GM11168 (cell line): ENCODE data around the gene OLIG1.

ENCODE experiments used
- in situ Hi-C: fragments of 300-500 bp; cut with MboI; formaldehyde crosslinking; loops from one replicate; pipeline ENCODE4 v1.12.0; 2022; ENCODE audit warnings: low sequenced_read_pairs; ENCODE audit not compliant: unreplicated experiment

Gene OLIG1, protein sequence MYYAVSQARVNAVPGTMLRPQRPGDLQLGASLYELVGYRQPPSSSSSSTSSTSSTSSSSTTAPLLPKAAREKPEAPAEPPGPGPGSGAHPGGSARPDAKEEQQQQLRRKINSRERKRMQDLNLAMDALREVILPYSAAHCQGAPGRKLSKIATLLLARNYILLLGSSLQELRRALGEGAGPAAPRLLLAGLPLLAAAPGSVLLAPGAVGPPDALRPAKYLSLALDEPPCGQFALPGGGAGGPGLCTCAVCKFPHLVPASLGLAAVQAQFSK

DNA sequence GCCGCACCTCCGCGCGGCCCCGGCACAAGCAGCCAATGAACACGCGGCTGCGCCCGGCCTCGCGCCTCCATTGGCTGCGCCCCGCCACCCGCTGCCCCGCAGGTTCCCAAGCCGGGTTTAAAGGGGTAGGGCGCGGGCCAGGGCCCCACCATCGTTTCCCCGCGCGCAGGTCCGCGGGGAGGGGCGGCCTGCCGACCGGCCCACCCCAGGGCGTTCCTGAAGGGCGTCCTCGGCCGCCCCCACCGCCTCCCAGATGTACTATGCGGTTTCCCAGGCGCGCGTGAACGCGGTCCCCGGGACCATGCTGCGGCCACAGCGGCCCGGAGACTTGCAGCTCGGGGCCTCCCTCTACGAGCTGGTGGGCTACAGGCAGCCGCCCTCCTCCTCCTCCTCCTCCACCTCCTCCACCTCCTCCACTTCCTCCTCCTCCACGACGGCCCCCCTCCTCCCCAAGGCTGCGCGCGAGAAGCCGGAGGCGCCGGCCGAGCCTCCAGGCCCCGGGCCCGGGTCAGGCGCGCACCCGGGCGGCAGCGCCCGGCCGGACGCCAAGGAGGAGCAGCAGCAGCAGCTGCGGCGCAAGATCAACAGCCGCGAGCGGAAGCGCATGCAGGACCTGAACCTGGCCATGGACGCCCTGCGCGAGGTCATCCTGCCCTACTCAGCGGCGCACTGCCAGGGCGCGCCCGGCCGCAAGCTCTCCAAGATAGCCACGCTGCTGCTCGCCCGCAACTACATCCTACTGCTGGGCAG is at the start of gene OLIG1:
Gene OLIG1 (plus strand): TSS at position 148 of the 750 bp plus-strand sequence. CDS start 106 bp downstream, at position 254.
- in situ Hi-C loops, result no loop called here

DNA sequence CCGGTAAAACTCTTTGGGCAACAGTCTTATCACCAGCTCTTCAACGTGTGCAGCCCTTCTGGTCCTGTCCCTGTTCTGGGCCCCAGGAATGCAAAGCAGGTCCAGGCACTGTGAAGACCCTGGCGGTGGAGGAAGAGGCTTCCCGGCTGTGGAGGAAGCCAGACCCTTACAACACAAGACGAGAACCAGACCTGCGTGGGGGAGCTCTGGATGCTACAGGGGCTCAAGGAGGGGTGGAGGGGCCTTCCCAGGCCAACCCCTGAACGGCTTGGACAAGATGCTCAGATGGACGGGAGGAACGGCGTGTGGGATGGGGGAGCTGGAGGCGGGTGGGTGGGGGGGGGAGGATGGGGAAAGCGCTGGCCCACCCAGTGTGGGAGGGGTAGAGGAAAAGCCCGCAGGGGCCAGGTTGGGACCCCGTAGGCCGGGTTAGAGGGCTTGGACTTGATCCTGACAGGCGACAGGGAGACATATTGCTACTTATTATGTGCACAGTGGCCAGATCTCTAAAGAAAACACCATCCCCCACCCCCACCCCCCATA is 49.3 kb upstream of the OLIG1 start:
- in situ Hi-C loops, result no loop called here

DNA sequence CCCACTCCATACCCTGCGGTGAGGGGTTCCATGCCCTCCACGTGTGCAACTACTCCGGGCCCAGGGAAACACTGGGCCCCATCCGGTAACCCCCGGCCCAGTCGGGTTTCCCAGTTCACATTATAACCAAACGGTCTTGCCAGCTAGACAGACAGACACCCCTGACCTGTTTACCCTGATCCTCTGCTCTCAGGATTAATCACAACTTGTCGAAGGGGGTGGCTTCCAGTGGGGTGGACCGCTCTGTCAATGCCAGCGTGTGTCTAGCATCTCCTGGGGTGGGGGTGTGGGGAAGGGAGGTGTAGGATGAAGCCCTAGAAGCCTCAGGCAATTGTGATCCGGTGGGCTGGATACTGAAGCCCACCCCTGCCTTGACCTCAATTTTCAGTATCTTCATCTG is 48.8 kb upstream of the OLIG1 start:
- in situ Hi-C loops, result no loop called here

DNA sequence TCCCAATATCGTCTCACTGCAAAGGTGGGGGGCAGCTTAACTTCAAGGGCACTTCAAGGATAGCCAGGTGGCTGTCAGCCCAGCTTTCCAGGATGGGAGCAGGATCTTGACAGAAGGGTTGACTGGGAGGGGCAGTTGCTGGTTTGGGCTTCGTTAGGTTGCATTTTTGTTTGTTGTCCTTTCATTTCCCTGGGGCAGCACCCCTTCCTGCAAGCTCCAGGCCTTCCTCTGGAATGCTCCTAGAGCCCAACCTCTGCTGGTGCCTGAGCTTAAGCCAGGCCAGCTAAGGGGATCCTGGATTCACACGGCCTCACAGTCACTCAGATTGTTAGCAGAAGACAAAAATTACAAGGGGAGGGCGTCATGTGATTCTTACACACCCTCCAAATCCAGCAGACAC is 48.3 kb upstream of the OLIG1 start:
- in situ Hi-C loops, result no loop called here

DNA sequence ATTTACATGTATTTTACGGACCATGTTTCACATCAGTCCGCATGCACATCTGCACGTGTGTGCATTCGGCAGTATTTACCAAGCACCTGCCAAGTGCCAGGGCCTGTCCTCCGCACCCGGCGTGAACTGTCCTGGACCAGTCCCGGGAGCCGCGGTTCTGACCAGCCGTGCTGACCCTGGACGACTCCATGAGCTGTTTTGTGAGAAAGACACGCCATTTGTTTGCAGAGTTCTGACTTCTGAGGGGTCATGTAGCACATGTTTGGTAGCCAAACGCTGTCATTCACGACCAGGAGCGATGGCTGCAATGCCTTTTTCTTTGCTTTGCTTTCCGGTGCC is 47.5 kb upstream of the OLIG1 start:
- in situ Hi-C loops, result no loop called here

DNA sequence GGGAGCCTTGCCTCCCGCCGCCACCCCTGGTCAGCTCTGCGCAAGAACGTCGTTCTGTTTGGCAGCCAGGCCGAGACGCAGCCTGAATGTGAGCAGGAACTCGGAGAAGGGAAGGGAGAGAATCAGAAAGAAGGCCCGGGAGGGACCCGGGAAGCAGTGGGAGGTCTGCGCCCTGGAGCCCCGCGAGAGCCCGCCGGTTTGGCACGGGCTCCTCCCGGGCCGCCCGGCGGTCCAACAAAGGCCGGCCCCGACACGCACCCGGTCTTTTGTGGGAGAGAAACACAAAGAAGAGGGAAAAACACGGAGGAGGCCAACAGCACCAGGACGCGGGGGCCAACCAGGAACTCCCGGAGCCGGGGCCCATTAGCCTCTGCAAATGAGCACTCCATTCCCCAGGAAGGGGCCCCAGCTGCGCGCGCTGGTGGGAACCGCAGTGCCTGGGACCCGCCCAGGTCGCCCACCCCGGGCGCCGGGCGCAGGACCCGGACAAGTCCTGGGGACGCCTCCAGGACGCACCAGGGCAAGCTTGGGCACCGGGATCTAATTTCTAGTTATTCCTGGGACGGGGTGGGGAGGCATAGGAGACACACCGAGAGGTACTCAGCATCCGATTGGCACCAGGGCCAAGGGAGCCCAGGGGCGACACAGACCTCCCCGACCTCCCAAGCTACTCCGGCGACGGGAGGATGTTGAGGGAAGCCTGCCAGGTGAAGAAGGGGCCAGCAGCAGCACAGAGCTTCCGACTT is 46.9 kb upstream of the OLIG1 start:
- in situ Hi-C loops, result no loop called here

DNA sequence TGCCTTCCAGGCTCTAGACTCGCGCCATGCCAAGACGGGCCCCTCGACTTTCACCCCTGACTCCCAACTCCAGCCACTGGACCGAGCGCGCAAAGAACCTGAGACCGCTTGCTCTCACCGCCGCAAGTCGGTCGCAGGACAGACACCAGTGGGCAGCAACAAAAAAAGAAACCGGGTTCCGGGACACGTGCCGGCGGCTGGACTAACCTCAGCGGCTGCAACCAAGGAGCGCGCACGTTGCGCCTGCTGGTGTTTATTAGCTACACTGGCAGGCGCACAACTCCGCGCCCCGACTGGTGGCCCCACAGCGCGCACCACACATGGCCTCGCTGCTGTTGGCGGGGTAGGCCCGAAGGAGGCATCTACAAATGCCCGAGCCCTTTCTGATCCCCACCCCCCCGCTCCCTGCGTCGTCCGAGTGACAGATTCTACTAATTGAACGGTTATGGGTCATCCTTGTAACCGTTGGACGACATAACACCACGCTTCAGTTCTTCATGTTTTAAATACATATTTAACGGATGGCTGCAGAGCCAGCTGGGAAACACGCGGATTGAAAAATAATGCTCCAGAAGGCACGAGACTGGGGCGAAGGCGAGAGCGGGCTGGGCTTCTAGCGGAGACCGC is 46.3 kb upstream of the OLIG1 start:
- in situ Hi-C loops, result no loop called here

DNA sequence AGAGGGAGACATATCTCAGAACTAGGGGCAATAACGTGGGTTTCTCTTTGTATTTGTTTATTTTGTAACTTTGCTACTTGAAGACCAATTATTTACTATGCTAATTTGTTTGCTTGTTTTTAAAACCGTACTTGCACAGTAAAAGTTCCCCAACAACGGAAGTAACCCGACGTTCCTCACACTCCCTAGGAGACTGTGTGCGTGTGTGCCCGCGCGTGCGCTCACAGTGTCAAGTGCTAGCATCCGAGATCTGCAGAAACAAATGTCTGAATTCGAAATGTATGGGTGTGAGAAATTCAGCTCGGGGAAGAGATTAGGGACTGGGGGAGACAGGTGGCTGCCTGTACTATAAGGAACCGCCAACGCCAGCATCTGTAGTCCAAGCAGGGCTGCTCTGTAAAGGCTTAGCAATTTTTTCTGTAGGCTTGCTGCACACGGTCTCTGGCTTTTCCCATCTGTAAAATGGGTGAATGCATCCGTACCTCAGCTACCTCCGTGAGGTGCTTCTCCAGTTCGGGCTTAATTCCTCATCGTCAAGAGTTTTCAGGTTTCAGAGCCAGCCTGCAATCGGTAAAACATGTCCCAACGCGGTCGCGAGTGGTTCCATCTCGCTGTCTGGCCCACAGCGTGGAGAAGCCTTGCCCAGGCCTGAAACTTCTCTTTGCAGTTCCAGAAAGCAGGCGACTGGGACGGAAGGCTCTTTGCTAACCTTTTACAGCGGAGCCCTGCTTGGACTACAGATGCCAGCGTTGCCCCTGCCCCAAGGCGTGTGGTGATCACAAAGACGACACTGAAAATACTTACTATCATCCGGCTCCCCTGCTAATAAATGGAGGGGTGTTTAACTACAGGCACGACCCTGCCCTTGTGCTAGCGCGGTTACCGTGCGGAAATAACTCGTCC is 45.5 kb upstream of the OLIG1 start:
- in situ Hi-C loops, result no loop called here

DNA sequence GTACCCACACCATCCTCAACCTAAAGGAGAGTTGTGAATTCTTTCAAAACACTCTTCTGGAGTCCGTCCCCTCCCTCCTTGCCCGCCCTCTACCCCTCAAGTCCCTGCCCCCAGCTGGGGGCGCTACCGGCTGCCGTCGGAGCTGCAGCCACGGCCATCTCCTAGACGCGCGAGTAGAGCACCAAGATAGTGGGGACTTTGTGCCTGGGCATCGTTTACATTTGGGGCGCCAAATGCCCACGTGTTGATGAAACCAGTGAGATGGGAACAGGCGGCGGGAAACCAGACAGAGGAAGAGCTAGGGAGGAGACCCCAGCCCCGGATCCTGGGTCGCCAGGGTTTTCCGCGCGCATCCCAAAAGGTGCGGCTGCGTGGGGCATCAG is 44.8 kb upstream of the OLIG1 start:
- in situ Hi-C loops, result no loop called here

DNA sequence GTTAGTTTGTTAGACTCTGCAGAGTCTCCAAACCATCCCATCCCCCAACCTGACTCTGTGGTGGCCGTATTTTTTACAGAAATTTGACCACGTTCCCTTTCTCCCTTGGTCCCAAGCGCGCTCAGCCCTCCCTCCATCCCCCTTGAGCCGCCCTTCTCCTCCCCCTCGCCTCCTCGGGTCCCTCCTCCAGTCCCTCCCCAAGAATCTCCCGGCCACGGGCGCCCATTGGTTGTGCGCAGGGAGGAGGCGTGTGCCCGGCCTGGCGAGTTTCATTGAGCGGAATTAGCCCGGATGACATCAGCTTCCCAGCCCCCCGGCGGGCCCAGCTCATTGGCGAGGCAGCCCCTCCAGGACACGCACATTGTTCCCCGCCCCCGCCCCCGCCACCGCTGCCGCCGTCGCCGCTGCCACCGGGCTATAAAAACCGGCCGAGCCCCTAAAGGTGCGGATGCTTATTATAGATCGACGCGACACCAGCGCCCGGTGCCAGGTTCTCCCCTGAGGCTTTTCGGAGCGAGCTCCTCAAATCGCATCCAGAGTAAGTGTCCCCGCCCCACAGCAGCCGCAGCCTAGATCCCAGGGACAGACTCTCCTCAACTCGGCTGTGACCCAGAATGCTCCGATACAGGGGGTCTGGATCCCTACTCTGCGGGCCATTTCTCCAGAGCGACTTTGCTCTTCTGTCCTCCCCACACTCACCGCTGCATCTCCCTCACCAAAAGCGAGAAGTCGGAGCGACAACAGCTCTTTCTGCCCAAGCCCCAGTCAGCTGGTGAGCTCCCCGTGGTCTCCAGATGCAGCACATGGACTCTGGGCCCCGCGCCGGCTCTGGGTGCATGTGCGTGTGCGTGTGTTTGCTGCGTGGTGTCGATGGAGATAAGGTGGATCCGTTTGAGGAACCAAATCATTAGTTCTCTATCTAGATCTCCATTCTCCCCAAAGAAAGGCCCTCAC is 44.2 kb upstream of the OLIG1 start, which contains the start of gene OLIG2:
Gene OLIG2 (plus strand): TSS at position 447 of the 954 bp plus-strand sequence. CDS start 928 bp downstream, outside the sequence.
- in situ Hi-C loops, result no loop called here

DNA sequence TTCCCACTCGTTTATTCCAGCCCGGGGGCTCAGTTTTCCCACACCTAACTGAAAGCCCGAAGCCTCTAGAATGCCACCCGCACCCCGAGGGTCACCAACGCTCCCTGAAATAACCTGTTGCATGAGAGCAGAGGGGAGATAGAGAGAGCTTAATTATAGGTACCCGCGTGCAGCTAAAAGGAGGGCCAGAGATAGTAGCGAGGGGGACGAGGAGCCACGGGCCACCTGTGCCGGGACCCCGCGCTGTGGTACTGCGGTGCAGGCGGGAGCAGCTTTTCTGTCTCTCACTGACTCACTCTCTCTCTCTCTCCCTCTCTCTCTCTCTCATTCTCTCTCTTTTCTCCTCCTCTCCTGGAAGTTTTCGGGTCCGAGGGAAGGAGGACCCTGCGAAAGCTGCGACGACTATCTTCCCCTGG is 43.5 kb upstream of the OLIG1 start:
- in situ Hi-C loops, result no loop called here

DNA sequence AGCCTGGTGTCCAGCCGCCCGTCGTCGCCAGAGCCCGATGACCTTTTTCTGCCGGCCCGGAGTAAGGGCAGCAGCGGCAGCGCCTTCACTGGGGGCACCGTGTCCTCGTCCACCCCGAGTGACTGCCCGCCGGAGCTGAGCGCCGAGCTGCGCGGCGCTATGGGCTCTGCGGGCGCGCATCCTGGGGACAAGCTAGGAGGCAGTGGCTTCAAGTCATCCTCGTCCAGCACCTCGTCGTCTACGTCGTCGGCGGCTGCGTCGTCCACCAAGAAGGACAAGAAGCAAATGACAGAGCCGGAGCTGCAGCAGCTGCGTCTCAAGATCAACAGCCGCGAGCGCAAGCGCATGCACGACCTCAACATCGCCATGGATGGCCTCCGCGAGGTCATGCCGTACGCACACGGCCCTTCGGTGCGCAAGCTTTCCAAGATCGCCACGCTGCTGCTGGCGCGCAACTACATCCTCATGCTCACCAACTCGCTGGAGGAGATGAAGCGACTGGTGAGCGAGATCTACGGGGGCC is 43.0 kb upstream of the OLIG1 start:
- in situ Hi-C loops, result no loop called here

DNA sequence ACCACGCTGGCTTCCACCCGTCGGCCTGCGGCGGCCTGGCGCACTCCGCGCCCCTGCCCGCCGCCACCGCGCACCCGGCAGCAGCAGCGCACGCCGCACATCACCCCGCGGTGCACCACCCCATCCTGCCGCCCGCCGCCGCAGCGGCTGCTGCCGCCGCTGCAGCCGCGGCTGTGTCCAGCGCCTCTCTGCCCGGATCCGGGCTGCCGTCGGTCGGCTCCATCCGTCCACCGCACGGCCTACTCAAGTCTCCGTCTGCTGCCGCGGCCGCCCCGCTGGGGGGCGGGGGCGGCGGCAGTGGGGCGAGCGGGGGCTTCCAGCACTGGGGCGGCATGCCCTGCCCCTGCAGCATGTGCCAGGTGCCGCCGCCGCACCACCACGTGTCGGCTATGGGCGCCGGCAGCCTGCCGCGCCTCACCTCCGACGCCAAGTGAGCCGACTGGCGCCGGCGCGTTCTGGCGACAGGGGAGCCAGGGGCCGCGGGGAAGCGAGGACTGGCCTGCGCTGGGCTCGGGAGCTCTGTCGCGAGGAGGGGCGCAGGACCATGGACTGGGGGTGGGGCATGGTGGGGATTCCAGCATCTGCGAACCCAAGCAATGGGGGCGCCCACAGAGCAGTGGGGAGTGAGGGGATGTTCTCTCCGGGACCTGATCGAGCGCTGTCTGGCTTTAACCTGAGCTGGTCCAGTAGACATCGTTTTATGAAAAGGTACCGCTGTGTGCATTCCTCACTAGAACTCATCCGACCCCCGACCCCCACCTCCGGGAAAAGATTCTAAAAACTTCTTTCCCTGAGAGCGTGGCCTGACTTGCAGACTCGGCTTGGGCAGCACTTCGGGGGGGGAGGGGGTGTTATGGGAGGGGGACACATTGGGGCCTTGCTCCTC is 42.3 kb upstream of the OLIG1 start:
- in situ Hi-C loops, result no loop called here

DNA sequence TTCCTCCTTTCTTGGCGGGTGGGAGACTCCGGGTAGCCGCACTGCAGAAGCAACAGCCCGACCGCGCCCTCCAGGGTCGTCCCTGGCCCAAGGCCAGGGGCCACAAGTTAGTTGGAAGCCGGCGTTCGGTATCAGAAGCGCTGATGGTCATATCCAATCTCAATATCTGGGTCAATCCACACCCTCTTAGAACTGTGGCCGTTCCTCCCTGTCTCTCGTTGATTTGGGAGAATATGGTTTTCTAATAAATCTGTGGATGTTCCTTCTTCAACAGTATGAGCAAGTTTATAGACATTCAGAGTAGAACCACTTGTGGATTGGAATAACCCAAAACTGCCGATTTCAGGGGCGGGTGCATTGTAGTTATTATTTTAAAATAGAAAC is 41.7 kb upstream of the OLIG1 start:
- in situ Hi-C loops, result no loop called here

DNA sequence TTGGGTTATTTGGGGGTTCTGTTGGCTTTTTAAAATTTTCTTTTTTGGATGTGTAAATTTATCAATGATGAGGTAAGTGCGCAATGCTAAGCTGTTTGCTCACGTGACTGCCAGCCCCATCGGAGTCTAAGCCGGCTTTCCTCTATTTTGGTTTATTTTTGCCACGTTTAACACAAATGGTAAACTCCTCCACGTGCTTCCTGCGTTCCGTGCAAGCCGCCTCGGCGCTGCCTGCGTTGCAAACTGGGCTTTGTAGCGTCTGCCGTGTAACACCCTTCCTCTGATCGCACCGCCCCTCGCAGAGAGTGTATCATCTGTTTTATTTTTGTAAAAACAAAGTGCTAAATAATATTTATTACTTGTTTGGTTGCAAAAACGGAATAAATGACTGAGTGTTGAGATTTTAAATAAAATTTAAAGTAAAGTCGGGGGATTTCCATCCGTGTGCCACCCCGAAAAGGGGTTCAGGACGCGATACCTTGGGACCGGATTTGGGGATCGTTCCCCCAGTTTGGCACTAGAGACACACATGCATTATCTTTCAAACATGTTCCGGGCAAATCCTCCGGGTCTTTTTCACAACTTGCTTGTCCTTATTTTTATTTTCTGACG is 41.1 kb upstream of the OLIG1 start:
- in situ Hi-C loops, result no loop called here

DNA sequence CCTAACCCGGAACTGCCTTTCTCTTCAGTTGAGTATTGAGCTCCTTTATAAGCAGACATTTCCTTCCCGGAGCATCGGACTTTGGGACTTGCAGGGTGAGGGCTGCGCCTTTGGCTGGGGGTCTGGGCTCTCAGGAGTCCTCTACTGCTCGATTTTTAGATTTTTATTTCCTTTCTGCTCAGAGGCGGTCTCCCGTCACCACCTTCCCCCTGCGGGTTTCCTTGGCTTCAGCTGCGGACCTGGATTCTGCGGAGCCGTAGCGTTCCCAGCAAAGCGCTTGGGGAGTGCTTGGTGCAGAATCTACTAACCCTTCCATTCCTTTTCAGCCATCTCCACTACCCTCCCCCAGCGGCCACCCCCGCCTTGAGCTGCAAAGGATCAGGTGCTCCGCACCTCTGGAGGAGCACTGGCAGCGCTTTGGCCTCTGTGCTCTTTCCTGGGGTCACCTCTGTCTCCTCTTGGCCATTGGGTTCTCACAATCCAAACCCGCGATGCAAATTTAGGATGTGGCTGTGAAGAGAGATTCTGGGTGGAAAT is 40.5 kb upstream of the OLIG1 start:
- in situ Hi-C loops, result no loop called here
